HG03457 (cell line): Measurements from ENCODE around the gene POLR3B.
"Not testable (repeated sequence)": the region's sequence is repeated elsewhere in the genome, so short reads cannot be mapped to it uniquely, and the experiment has no call there.

ENCODE experiments used
- ATAC-seq: cut with Tn5 transposase; IDR thresholded peaks from one replicate; pipeline ENCODE4 v1.9.1; 2021; ENCODE audit warnings: moderate number of reproducible peaks; ENCODE audit not compliant: unreplicated experiment

The POLR3B gene

DNA sequence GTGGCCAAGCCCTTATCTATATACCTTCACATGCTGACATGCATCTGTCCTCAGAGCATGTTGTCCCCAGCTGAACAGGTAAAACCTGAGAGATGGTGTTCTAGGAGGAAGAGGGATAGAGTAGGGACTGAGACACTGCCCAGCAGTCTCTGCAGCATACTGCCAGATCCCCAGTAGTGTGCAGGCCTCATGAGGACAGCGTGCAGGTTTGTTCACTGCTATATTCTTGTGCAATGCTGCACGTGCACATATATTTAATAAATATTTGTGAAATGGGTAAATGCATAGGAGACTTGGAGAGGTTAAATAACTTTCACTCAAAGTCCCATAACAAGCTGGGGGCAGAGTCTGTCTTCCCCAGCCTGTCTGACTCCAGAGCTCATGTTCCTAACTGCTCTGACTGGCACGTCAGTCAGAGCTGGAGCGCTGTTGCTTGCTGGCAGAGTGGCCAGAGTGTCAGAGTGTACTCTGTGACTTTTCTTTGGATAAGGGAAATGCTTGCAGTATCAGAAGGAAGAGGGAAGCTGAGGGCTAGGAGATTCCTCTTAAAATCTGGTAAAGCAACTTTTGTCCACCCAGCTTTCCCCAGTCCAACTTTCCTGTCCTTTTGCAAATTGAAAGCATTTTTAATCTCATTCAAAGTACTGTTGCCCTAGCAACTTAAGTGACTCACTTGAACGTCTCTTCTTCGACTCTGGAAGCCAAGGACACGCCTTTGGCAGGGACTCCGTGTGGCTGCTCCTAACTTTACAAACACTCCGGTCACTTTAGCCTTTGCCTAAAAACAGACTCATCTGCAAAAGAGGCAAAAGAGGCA is 14.9 kb upstream of the POLR3B start:
- no peak for ATAC-seq

- no peak for ATAC-seq
These were observed 14.4 kb upstream of the POLR3B start for GRCh38 chr12:106343214-106343528.

GRCh38 chr12:106344131-106344530 is 13.4 kb upstream of the POLR3B start:
- ATAC-seq: no peak

- no peak for ATAC-seq
These were observed 11.8 kb upstream of the POLR3B start for GRCh38 chr12:106345746-106346145.

DNA sequence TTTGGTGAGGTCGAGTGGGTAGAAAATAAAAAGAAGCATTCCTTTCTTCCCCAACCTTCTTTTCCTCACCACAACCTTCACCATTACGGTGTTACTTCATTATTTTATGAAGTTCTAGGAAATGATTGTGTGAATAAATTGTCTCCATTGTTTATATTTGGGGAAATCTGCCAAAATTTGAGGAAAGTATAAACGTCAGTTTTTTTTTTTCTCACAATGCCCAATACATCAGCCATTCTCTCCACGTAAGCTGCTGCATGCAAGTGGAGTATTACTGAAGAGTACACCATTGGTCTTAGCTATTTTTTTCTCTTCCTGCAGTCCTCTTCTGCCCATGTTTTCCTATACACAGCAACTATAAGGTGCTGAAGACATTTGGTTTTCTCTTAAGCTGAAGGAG is 9.1 kb upstream of the POLR3B start:
- ATAC-seq: no peak

DNA sequence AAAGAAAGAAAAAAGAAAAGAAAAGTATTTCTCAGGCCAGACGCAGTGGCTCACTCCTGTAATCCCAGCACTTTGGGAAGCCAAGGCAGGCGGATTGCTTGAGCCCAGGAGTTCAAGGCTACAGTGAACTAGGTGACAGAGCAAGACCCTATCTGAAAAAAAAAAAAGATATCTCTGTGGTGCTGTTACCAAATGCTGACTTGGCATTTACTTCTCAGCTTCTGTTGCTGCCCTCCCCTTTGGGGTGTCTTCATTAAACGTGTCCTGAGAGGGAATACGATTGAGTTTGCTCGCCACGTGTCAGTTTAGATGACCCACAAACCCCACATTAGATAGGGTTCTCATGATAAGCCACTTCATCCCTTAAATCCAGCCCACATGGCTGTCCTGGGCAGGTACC is 4.4 kb upstream of the POLR3B start:
- no peak for ATAC-seq

DNA sequence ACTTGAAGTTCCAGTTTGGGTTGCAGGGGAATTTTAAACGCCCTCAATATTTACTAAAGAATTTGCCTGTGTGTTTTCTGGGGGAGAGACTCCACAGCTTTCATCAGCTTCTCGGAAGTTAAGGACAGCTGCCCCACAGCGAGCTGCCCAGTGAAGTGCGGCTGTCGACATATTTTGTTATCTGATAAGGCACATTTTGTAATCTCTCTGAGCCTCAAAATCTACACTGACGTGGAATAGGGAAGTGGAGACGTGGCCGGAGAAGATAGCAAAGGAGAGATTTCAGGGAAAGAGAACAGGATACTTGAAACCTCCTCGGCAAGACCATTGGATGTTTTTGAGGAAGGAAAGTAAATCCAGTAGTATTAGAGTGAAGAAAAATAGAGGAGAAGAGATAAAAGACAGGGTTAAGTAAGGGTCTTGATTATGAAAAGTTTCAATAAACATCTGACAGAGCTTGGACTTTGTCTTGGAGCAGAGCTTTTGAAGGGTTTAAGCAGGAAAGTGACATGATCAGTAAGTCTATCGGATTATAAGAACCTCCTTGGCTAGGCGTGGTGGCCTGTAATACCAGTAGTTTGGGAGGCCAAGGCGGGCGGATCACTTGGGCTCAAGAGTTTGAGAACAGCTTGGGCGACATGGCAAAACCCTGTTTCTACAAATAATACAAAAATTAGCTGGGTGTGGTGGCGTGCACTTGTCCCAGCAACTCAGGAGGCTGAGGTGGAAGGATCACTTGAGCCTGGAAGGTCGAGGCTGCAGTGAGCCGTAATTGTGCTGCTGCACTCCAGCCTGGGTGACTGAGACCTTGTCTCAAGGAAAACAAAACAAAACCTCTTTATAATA is 1.1 kb downstream of the POLR3B start:
- ATAC-seq: peak; percentile 6

- no peak for ATAC-seq
These were observed 2.3 kb downstream of the POLR3B start for GRCh38 chr12:106359646-106360399.

GRCh38 chr12:106360400-106360994 is 2.9 kb downstream of the POLR3B start:
- ATAC-seq: no peak

GRCh38 chr12:106362971-106363370 is 5.4 kb downstream of the POLR3B start:
- no peak for ATAC-seq

GRCh38 chr12:106364261-106364660 is 6.7 kb downstream of the POLR3B start:
- no peak for ATAC-seq

- ATAC-seq: no peak
These were observed 12.2 kb downstream of the POLR3B start for GRCh38 chr12:106369624-106370346.

GRCh38 chr12:106378788-106379187 is 21.2 kb downstream of the POLR3B start:
- ATAC-seq: no peak

- no peak for ATAC-seq
These were observed 23.4 kb downstream of the POLR3B start for GRCh38 chr12:106380954-106381353.

DNA sequence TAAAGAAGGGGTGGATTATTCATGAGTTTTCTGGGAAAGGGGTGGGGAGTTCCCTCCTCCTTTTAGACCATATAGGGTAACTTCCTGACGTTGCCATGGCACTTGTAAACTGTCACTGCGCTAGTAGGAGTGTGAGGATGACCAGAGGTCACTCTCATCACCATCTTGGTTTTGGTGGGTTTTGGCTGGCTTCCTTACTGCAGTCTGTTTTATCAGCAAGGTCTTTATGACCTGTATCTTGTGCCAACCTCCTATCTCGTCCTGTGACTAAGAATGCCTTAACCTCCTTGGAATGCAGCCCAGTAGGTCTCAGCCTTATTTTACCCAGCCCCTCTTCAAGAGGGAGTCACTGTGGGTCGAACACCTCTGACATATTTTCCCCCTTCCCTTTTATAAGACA is 24.3 kb downstream of the POLR3B start:
- ATAC-seq: not testable (repeated sequence)

DNA sequence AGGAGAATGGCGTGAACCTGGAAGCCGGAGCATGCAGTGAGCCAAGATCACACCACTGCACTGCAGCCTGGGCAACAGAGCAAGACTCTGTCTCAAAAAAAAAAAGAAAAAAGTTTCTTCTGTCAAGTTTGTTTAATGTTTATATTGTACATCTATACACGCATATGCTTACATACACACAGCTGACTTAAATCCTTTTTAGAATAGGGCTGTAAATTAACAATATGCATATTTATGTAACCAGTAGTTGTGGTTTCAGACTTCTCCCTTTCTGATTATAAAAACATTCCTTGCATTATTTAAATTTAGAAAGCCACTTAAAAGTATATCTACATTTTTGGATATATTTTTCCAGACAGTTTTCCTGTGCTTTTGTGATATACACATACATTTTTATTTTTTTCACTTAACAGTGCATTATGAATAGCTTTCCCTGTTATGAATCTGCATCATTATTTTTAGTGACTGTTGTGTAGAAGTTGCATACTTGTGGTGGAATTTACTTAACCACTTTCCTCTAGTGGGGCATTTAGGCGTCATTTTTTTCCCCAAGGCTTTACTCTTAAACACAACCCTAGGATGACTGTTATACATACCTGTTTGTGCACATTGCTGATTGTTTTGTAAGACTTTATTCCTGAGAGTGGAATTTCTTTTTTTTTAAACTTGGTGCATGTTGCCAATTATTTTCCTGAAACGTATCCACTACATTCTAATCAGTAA is 29.4 kb downstream of the POLR3B start:
- ATAC-seq: no peak

DNA sequence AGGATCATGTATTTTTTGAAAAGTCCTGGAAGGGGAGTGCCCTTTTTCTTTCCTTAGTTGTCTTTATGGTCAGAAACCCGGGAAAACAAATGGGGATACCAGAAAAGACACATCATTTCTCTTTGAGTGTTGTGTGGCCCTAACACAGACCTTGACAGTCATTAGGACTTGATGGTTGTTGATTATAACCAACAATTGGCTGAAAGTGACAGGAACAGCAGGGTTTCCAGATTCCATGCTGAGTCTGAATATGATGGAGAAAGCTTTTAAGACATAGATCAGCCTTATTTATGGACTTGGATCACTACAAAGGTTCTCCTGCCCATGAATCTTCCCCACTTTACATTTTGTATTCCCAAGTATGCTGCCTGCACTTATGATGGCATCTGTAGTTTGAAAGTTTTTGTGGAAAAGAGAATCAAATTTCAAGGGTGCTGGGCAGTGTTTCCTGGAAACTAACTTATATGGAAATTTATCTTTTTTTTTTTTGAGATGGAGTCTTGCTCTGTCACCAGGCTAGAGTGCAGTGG is 30.4 kb downstream of the POLR3B start:
- no peak for ATAC-seq

DNA sequence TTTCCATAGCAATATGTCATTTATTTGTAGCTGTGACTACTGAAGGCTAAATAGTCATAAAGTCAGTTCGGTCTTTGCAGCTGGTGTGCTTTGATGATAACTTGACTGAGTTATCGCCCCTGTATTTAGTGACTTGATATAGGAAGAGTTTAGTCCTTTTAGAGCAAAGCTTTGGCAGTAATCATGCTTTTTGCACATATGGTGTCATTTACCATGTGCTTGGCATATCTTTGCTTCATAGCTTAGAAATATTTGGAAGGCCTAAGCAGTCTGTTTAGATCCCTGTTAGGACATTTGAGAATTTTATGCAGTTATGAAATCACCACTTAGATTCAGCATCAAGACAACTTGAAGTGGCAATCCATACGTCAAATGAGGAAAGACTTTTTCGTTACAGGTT is 31.6 kb downstream of the POLR3B start:
- ATAC-seq: no peak

DNA sequence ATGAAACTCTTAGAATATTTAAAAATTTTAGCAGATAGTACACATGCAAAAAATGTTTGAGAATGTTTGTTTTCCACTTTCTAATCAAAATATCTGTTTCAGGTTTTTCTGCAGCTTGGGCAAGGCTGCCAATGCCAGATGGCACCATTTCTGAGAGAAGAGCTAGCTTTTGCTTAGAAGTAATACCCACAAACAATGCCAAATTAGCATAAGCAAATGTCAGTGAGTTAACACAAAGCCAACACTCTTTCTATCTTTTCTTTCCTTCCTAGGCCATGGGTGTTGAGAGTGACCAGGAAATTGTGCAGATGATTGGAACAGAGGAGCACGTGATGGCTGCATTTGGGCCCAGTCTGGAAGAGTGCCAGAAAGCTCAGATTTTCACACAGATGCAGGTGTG is 35.2 kb downstream of the POLR3B start:
- ATAC-seq: no peak

GRCh38 chr12:106409878-106410277 is 52.3 kb downstream of the POLR3B start:
- ATAC-seq: no peak
